ENCODE results near the gene VOPP1. TPM values are rescaled to one million over a fixed set of nuclear protein-coding genes. Genes with fewer than 3 reads are reported as not detected.

VOPP1 gene
- total and polyA plus RNA-seq, 9 of the 15 experiments (the other 6 are each of a cell fraction or from before 2014, with no cell fraction given) = 8.2 to 45.8 (median 31.2) TPM

GRCh38 chr7:55496906-55497305, 75.4 kb downstream of the VOPP1 start (continued):
- TF ChIP-seq, protein P1, sequence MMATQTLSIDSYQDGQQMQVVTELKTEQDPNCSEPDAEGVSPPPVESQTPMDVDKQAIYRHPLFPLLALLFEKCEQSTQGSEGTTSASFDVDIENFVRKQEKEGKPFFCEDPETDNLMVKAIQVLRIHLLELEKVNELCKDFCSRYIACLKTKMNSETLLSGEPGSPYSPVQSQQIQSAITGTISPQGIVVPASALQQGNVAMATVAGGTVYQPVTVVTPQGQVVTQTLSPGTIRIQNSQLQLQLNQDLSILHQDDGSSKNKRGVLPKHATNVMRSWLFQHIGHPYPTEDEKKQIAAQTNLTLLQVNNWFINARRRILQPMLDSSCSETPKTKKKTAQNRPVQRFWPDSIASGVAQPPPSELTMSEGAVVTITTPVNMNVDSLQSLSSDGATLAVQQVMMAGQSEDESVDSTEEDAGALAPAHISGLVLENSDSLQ (IDR thresholded peaks at IDR 0.05) = no peak
- TF ChIP-seq TGIF2 (CRISPR knock-in tag; IDR thresholded peaks at IDR 0.05) = no peak
- TF ChIP-seq YY1 (IDR thresholded peaks at IDR 0.05; ENCODE audit: borderline replicate concordance in 1 of 3, control insufficient read depth in 1 of 3, extremely low read depth in 1 of 3, insufficient read depth in 3 of 3, insufficient read length in 1 of 3, insufficient replicate concordance in 2 of 3, low read depth in 1 of 3, low read length in 2 of 3) = no peak
- no peak for TF ChIP-seq ZNF408 (CRISPR knock-in tag; IDR thresholded peaks at IDR 0.05; ENCODE audit: low read depth)
- TF ChIP-seq, protein P2, sequence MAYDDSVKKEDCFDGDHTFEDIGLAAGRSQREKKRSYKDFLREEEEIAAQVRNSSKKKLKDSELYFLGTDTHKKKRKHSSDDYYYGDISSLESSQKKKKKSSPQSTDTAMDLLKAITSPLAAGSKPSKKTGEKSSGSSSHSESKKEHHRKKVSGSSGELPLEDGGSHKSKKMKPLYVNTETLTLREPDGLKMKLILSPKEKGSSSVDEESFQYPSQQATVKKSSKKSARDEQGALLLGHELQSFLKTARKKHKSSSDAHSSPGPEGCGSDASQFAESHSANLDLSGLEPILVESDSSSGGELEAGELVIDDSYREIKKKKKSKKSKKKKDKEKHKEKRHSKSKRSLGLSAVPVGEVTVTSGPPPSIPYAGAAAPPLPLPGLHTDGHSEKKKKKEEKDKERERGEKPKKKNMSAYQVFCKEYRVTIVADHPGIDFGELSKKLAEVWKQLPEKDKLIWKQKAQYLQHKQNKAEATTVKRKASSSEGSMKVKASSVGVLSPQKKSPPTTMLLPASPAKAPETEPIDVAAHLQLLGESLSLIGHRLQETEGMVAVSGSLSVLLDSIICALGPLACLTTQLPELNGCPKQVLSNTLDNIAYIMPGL (CRISPR knock-in tag; IDR thresholded peaks at IDR 0.05) = no peak
- TF ChIP-seq TEAD4 (IDR thresholded peaks at IDR 0.05; ENCODE audit: low read length) = no peak
- TF ChIP-seq TEAD4 (CRISPR knock-in tag; IDR thresholded peaks at IDR 0.05; ENCODE audit: borderline replicate concordance) = no peak
- no peak for TF ChIP-seq SOX6 (IDR thresholded peaks at IDR 0.05)
- no peak for TF ChIP-seq RNF2 (IDR thresholded peaks at IDR 0.05)
- no peak for TF ChIP-seq SNRNP70 (optimal IDR thresholded peaks at IDR 0.05; ENCODE audit: low read depth, low read length)
- TF ChIP-seq IRF2 (CRISPR knock-in tag; IDR thresholded peaks at IDR 0.05) = no peak
